Neural cell (in vitro differentiated cells): ENCODE data around the gene UBE2K. TPM values are rescaled to one million over a fixed set of nuclear protein-coding genes. Genes with fewer than 3 reads are reported as not detected.

ENCODE experiments used
- H2AFZ ChIP-seq: fragments of 200-600, 300-800 bp; sonication (generic), shearing (Covaris generic); 2 replicates; pipeline ENCODE4 v1.6.0; 2014; ENCODE audit warnings: low read depth, mild to moderate bottlenecking, antibody characterized with exemption, low read length, moderate library complexity
- H3F3A ChIP-seq: fragments of 200-600 bp; shearing (Covaris generic); 2 replicates; pipeline ENCODE4 v1.6.1; 2016; ENCODE audit warnings: mild to moderate bottlenecking, moderate library complexity, mixed read lengths, antibody characterized with exemption, low read length; ENCODE audit not compliant: insufficient read depth, poor library complexity, severe bottlenecking
- H3K27ac ChIP-seq: fragments of 200-600, 300-800 bp; sonication (generic), shearing (Covaris generic); 2 replicates; pipeline ENCODE4 v1.5.1; 2014; ENCODE audit warnings: mild to moderate bottlenecking, low read length, moderate library complexity
- H3K27me3 ChIP-seq: fragments of 300-800, 200-600 bp; sonication (generic), shearing (Covaris generic); 2 replicates; pipeline ENCODE4 v1.6.0; 2014; ENCODE audit warnings: mild to moderate bottlenecking, low read depth, low read length, moderate library complexity; ENCODE audit not compliant: insufficient read depth
- H3K36me3 ChIP-seq: fragments of 300-800, 200-600 bp; sonication (generic), shearing (Covaris generic); 2 replicates; pipeline ENCODE4 v1.5.1; 2014; ENCODE audit warnings: mild to moderate bottlenecking, antibody characterized with exemption, low read length, moderate library complexity; ENCODE audit not compliant: insufficient read depth
- H3K4me2 ChIP-seq: fragments of 300-800, 200-600 bp; sonication (generic), shearing (Covaris generic); 2 replicates; pipeline ENCODE4 v1.6.0; 2014; ENCODE audit warnings: mild to moderate bottlenecking, low read length
- H3K4me3 ChIP-seq: fragments of 300-800, 200-600 bp; sonication (generic), shearing (Covaris generic); 2 replicates; pipeline ENCODE4 v1.5.1; 2014; ENCODE audit warnings: mild to moderate bottlenecking, low read length, moderate library complexity
- H3K79me2 ChIP-seq: fragments of 200-600 bp; shearing (Covaris generic); replicated peaks from 2 replicates; pipeline ENCODE4 v1.6.0; 2014; ENCODE audit warnings: mild to moderate bottlenecking, low read length, moderate library complexity; ENCODE audit not compliant: insufficient read depth
- H3K9ac ChIP-seq: fragments of 300-800, 200-600 bp; sonication (generic), shearing (Covaris generic); 2 replicates; pipeline ENCODE4 v1.6.1; 2016; ENCODE audit warnings: mild to moderate bottlenecking, low read length, mixed read lengths
- H3K9me2 ChIP-seq: fragments of 200-600 bp; shearing (Covaris generic); 2 replicates; pipeline ENCODE4 v1.6.1; 2016; ENCODE audit warnings: mild to moderate bottlenecking, low read length, mixed read lengths; ENCODE audit not compliant: insufficient read depth
- H3K9me3 ChIP-seq: fragments of 200-600, 300-800 bp; sonication (generic), shearing (Covaris generic); 2 replicates; pipeline ENCODE4 v1.6.1; 2016; ENCODE audit warnings: mild to moderate bottlenecking, mixed run types, low read length, moderate library complexity, mixed read lengths
- H4K20me1 ChIP-seq: fragments of 200-600 bp; shearing (Covaris generic); 2 replicates; pipeline ENCODE4 v1.6.1; 2016; ENCODE audit warnings: mild to moderate bottlenecking, mixed run types; ENCODE audit not compliant: insufficient read depth
- EP300 ChIP-seq: fragments of 450-650 bp; conservative IDR thresholded peaks from 2 replicates; pipeline ENCODE4 v1.6.1; 2014; ENCODE audit warnings: antibody characterized with exemption, mild to moderate bottlenecking, moderate library complexity; ENCODE audit not compliant: poor library complexity, severe bottlenecking
- EZH2 ChIP-seq: fragments of 200-600, 300-800 bp; shearing (Covaris generic), sonication (generic); IDR thresholded peaks from 2 replicates; pipeline ENCODE4 v1.6.1; 2014; ENCODE audit warnings: antibody characterized with exemption, low read length, borderline replicate concordance, mild to moderate bottlenecking; ENCODE audit not compliant: insufficient read depth, poor library complexity, severe bottlenecking
- MXI1 ChIP-seq: fragments of 450-650 bp; conservative IDR thresholded peaks from 2 replicates; pipeline ENCODE4 v1.6.1; 2014; ENCODE audit warnings: antibody characterized with exemption, mild to moderate bottlenecking; ENCODE audit not compliant: poor library complexity, severe bottlenecking
- POLR2AphosphoS5 ChIP-seq: IDR thresholded peaks from 2 replicates; pipeline ENCODE4 v1.6.1; 2012
- RAD21 ChIP-seq: fragments of 450-650 bp; conservative IDR thresholded peaks from 2 replicates; pipeline ENCODE4 v1.6.1; 2014; ENCODE audit warnings: antibody characterized with exemption, mild to moderate bottlenecking, moderate library complexity
- SMC3 ChIP-seq: fragments of 450-650 bp; conservative IDR thresholded peaks from 2 replicates; pipeline ENCODE4 v1.6.1; 2014; ENCODE audit warnings: antibody characterized with exemption, mild to moderate bottlenecking, moderate library complexity; ENCODE audit not compliant: poor library complexity
- TAF1 ChIP-seq: IDR thresholded peaks from 2 replicates; pipeline ENCODE4 v1.6.1; 2012; ENCODE audit warnings: low read depth
- polyA plus RNA-seq: library from polyadenylated mRNA; depleted of rRNA; stranded (reverse); fragments of >200 nt; gene quantifications from 2 replicates; pipeline ENCODE4 v1.2.3, GENCODE V29; 2014
- TF ChIP-seq, protein P1 (sequence below): fragments of 450-650 bp; IDR thresholded peaks from 2 replicates; pipeline ENCODE4 v1.5.1; 2014; ENCODE audit warnings: antibody characterized with exemption, mild to moderate bottlenecking, moderate library complexity; ENCODE audit not compliant: poor library complexity, severe bottlenecking
- TF ChIP-seq, protein P2 (sequence below): IDR thresholded peaks from 2 replicates; pipeline ENCODE4 v1.6.1; 2012; ENCODE audit warnings: borderline replicate concordance

UBE2K gene
- polyA plus RNA-seq, 1 donor from 2014 or later = 45.8 TPM

DNA sequence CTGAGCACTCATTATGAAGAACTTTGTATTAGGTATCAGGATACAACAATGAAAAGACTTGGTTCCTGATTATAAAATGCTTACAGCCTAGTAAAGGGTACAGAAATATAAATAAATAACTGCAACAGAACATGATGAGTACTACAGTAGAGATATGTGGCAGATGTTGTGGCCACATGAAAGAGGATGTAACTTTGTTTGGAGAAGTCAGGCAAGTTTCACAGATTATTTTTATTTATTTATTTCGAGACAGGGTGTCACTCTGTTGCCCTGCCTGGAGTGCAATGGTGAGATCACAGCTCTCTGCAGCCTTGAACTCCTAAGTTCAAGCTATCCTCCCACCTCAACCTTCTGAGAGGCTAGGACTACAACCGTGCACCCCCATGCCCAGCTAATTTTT, 15.8 kb upstream of the UBE2K start:
- Histone ChIP-seq H3K36me3 (no peaks in the 10 kb centered on the region), H3K27me3 (no peaks in the 10 kb centered on the region), H4K20me1 (no peaks in the 10 kb centered on the region), H3K4me3 (no peak overlapping the region), H3K9ac (no peak overlapping the region), H3K79me2 (no peaks in the 10 kb centered on the region), H3K27ac (no peak overlapping the region), H3K9me3 (no peaks in the 10 kb centered on the region), H3F3A (no peaks in the 10 kb centered on the region), H3K4me2 (no peak overlapping the region), H3K9me2 (no peaks in the 10 kb centered on the region), H2AFZ (no peak overlapping the region)
- TF ChIP-seq SMC3 (no peak), RAD21 (no peak), MXI1 (no peak), POLR2AphosphoS5 (no peak), TAF1 (no peak), EP300 (no peak), EZH2 (no peak)
- TF ChIP-seq, protein P1, sequence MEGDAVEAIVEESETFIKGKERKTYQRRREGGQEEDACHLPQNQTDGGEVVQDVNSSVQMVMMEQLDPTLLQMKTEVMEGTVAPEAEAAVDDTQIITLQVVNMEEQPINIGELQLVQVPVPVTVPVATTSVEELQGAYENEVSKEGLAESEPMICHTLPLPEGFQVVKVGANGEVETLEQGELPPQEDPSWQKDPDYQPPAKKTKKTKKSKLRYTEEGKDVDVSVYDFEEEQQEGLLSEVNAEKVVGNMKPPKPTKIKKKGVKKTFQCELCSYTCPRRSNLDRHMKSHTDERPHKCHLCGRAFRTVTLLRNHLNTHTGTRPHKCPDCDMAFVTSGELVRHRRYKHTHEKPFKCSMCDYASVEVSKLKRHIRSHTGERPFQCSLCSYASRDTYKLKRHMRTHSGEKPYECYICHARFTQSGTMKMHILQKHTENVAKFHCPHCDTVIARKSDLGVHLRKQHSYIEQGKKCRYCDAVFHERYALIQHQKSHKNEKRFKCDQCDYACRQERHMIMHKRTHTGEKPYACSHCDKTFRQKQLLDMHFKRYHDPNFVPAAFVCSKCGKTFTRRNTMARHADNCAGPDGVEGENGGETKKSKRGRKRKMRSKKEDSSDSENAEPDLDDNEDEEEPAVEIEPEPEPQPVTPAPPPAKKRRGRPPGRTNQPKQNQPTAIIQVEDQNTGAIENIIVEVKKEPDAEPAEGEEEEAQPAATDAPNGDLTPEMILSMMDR = no peak
- TF ChIP-seq, protein P2, sequence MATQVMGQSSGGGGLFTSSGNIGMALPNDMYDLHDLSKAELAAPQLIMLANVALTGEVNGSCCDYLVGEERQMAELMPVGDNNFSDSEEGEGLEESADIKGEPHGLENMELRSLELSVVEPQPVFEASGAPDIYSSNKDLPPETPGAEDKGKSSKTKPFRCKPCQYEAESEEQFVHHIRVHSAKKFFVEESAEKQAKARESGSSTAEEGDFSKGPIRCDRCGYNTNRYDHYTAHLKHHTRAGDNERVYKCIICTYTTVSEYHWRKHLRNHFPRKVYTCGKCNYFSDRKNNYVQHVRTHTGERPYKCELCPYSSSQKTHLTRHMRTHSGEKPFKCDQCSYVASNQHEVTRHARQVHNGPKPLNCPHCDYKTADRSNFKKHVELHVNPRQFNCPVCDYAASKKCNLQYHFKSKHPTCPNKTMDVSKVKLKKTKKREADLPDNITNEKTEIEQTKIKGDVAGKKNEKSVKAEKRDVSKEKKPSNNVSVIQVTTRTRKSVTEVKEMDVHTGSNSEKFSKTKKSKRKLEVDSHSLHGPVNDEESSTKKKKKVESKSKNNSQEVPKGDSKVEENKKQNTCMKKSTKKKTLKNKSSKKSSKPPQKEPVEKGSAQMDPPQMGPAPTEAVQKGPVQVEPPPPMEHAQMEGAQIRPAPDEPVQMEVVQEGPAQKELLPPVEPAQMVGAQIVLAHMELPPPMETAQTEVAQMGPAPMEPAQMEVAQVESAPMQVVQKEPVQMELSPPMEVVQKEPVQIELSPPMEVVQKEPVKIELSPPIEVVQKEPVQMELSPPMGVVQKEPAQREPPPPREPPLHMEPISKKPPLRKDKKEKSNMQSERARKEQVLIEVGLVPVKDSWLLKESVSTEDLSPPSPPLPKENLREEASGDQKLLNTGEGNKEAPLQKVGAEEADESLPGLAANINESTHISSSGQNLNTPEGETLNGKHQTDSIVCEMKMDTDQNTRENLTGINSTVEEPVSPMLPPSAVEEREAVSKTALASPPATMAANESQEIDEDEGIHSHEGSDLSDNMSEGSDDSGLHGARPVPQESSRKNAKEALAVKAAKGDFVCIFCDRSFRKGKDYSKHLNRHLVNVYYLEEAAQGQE = no peak

DNA sequence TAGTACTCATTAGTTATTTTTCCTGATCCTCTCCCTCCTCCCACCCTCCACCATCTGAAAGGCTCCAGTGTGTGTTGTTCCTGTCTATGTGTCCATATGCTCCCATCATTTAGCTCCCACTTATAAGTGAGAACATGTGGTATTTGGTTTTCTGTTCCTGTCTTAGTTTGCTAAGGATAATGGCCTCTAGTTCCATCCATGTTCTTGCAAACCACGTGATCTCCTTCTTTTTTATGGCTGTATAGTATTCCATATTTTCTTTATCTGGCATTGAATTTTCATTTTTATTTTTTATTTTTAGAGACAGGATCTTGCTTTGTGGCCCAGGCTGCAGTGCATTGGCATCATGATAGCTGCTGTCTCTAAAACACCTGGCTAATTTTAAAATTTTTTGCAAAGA, 11.9 kb upstream of the UBE2K start:
- Histone ChIP-seq H2AFZ (no peak overlapping the region), H3K9me2 (no peaks in the 10 kb centered on the region), H3K36me3 (no peaks in the 10 kb centered on the region), H3K4me3 (no peak overlapping the region), H3K27ac (no peak overlapping the region), H3F3A (no peaks in the 10 kb centered on the region), H3K4me2 (no peak overlapping the region), H4K20me1 (no peaks in the 10 kb centered on the region), H3K9ac (no peak overlapping the region), H3K27me3 (no peaks in the 10 kb centered on the region), H3K79me2 (no peaks in the 10 kb centered on the region), H3K9me3 (no peaks in the 10 kb centered on the region)
- TF ChIP-seq RAD21 = no peak
- TF ChIP-seq SMC3 = no peak
- no peak for TF ChIP-seq MXI1
- TF ChIP-seq EZH2 = no peak
- TF ChIP-seq POLR2AphosphoS5 = no peak
- TF ChIP-seq, protein P2 = no peak
- no peak for TF ChIP-seq TAF1
- TF ChIP-seq, protein P1 = no peak
- TF ChIP-seq EP300 = no peak
